GM19463 (cell line): Measurements from ENCODE around the gene ANO8.

Source experiments
- ATAC-seq: cut with Tn5 transposase; IDR thresholded peaks from one replicate; pipeline ENCODE4 v1.9.1; 2021; ENCODE audit warnings: mild to moderate bottlenecking, moderate library complexity; ENCODE audit not compliant: unreplicated experiment

The ANO8 gene

GRCh38 chr19:17346109-17346671 is 11.5 kb upstream of the ANO8 start:
- no peak for ATAC-seq

- no peak for ATAC-seq
These were observed 7.2 kb upstream of the ANO8 start for GRCh38 chr19:17341845-17342244.

- ATAC-seq, result no peak
These were observed 6.7 kb upstream of the ANO8 start for GRCh38 chr19:17341386-17341785.

GRCh38 chr19:17340871-17341357 is 6.3 kb upstream of the ANO8 start:
- ATAC-seq, result no peak

GRCh38 chr19:17340302-17340870 is 5.7 kb upstream of the ANO8 start:
- no peak for ATAC-seq

- ATAC-seq, result no peak
These were observed 4.6 kb upstream of the ANO8 start for GRCh38 chr19:17339088-17339741.

- ATAC-seq, result no peak
These were observed 3.9 kb upstream of the ANO8 start for GRCh38 chr19:17338433-17339078.

GRCh38 chr19:17337675-17338432 is 3.2 kb upstream of the ANO8 start:
- ATAC-seq, result no peak

GRCh38 chr19:17336872-17337674 is 2.4 kb upstream of the ANO8 start, which contains the start of gene GTPBP3:
Gene GTPBP3 (plus strand): TSS chr19:17337553. CDS start chr19:17337612, 59 bp downstream.
- ATAC-seq, result peak; percentile 78

- ATAC-seq, result no peak
These were observed 920 bp upstream of the ANO8 start for GRCh38 chr19:17335575-17335974.

- ATAC-seq, result no peak
These were observed 843 bp downstream of the ANO8 start for GRCh38 chr19:17333611-17334413.

GRCh38 chr19:17332677-17333581 is 1.7 kb downstream of the ANO8 start:
- ATAC-seq, result no peak

GRCh38 chr19:17332360-17332676 is 2.3 kb downstream of the ANO8 start:
- ATAC-seq, result no peak

GRCh38 chr19:17331045-17331558 is 3.6 kb downstream of the ANO8 start:
- no peak for ATAC-seq

GRCh38 chr19:17330262-17331044 is 4.2 kb downstream of the ANO8 start:
- no peak for ATAC-seq

- ATAC-seq, result no peak
These were observed 5.0 kb downstream of the ANO8 start for GRCh38 chr19:17329366-17330261.
